Measurements from ENCODE around the gene ZSWIM3. TPM values are rescaled to one million over a fixed set of nuclear protein-coding genes. Genes with fewer than 3 reads are reported as not detected.

ZSWIM3 gene
- total and polyA plus RNA-seq, 2 of the 13 experiments (the other 11 are each of a cell fraction or from before 2014, with no cell fraction given), result 5.2 to 5.8 TPM

GRCh38 chr20:45859916-45860315, 2.5 kb downstream of the ZSWIM3 start:
- Histone ChIP-seq H3K4me3 (replicated peaks in 1 of 3; ENCODE audit: insufficient read depth in 1 of 3, low read depth in 2 of 3, low read length in 3 of 3) (no peak overlapping the region), H3K27me3 (ENCODE audit: control insufficient read depth in 1 of 2, insufficient read depth in 2 of 2, low read length in 2 of 2) (no peaks in the 10 kb centered on the region; a peak in 1 of 5 replicates), H4K20me1 (ENCODE audit: insufficient read depth, low read length) (no peaks in the 10 kb centered on the region), H3K4me2 (ENCODE audit: low read depth, low read length) (no peak overlapping the region), H3K9me3 (ENCODE audit: low read length) (no peaks in the 10 kb centered on the region), H3K4me1 (ENCODE audit: insufficient read depth, low read length) (peaks cover 79% of the 10 kb centered on the region), H2AFZ (ENCODE audit: low read length) (no peak overlapping the region), H3K79me2 (ENCODE audit: insufficient read depth, low read length) (peaks cover 4% of the 10 kb centered on the region), H3K27ac (ENCODE audit: extremely low read length, insufficient read depth, low read length) (no peak overlapping the region), H3K36me3 (replicated peaks in 1 of 2; ENCODE audit: control insufficient read depth in 1 of 2, insufficient read depth in 2 of 2, low read length in 2 of 2) (no peaks in the 10 kb centered on the region), H3K9ac (ENCODE audit: insufficient read depth, low read depth, low read length) (no peak overlapping the region)
- intact Hi-C loops (cut with micrococcal nuclease; ENCODE audit: unreplicated experiment), result no loop called here
- no peak for ATAC-seq
- CTCF ChIA-PET (ENCODE audit: low intra/inter-chr PET ratio, low total read pairs), result no interaction called here
- WGBS (ENCODE audit: low lambda C conversion rate), result 95% methylated on average over 5 of the region's 5 CpGs
- no peak for TF ChIP-seq SMARCE1 (IDR thresholded peaks at IDR 0.05; ENCODE audit: borderline replicate concordance)
- no peak for TF ChIP-seq MAFG (CRISPR knock-in tag; IDR thresholded peaks at IDR 0.05)
- BruUV-seq (replicated peaks), result no TSS peak
- in situ Hi-C loops (cut with HindIII; ENCODE audit: extremely low pct_ligation_motif_present, low pct_unique_long_range_greater_than_20kb), result no loop called here
- DNase-seq (ENCODE audit: low spot score), result no peak
- POLR2A ChIA-PET, result interaction anchor here (5.8 to 7.6 kb wide), 2 partner anchors 23 to 30 kb away, joined by 40 to 85 read pairs; partner anchors contain the start of genes CTSA, NEURL2 and ZSWIM1
- no peak for FAIRE-seq

- Histone ChIP-seq H3K4me2 (ENCODE audit: low read depth, low read length) (peak overlapping the region; percentile 40), H3K9me3 (ENCODE audit: low read length) (no peaks in the 10 kb centered on the region), H3K36me3 (replicated peaks in 1 of 2; ENCODE audit: control insufficient read depth in 1 of 2, insufficient read depth in 2 of 2, low read length in 2 of 2) (no peaks in the 10 kb centered on the region), H3K27ac (ENCODE audit: extremely low read length, insufficient read depth, low read length) (peak overlapping the region; percentile 27), H3K27me3 (ENCODE audit: control insufficient read depth in 1 of 2, insufficient read depth in 2 of 2, low read length in 2 of 2) (no peaks in the 10 kb centered on the region; a peak in 1 of 5 replicates), H3K79me2 (ENCODE audit: insufficient read depth, low read length) (peaks cover 4% of the 10 kb centered on the region), H3K9ac (ENCODE audit: insufficient read depth, low read depth, low read length) (no peak overlapping the region), H4K20me1 (ENCODE audit: insufficient read depth, low read length) (no peaks in the 10 kb centered on the region), H3K4me3 (replicated peaks in 1 of 3; ENCODE audit: insufficient read depth in 1 of 3, low read depth in 2 of 3, low read length in 3 of 3) (no peak overlapping the region), H2AFZ (ENCODE audit: low read length) (no peak overlapping the region), H3K4me1 (ENCODE audit: insufficient read depth, low read length) (peaks cover 85% of the 10 kb centered on the region)
- no peak for FAIRE-seq
- DNase-seq (ENCODE audit: low spot score), result no peak
- ChIA-PET POLR2A (interaction anchor here (1.2 to 7.6 kb wide), 5 partner anchors 22 to 69 kb away, joined by 3 to 85 read pairs (median 6); partner anchors contain the start of genes CTSA, DNTTIP1, NEURL2 and SNX21), CTCF (ENCODE audit: low intra/inter-chr PET ratio, low total read pairs) (no interaction called here)
- no peak for ATAC-seq
- TF ChIP-seq NFE2 (CRISPR knock-in tag; IDR thresholded peaks at IDR 0.05) (no peak), ZNF30 (CRISPR knock-in tag; IDR thresholded peaks at IDR 0.05) (no peak), ZNF878 (CRISPR knock-in tag; IDR thresholded peaks at IDR 0.05) (0 out of 2 replicates have a peak, but pooled peaks have one; percentile 47), DRAP1 (CRISPR knock-in tag; IDR thresholded peaks at IDR 0.05) (0 out of 2 replicates have a peak, but pooled peaks have one; percentile 7), FOSL2 (CRISPR knock-in tag; IDR thresholded peaks at IDR 0.05) (peak; percentile 49), BORCS8-MEF2B (CRISPR knock-in tag; IDR thresholded peaks at IDR 0.05) (no peak), RBAK (CRISPR knock-in tag; IDR thresholded peaks at IDR 0.05) (no peak), ELF1 (CRISPR knock-in tag; IDR thresholded peaks at IDR 0.05) (no peak), XRCC5 (optimal IDR thresholded peaks at IDR 0.05; ENCODE audit: low read length) (peak; percentile 5), HHEX (CRISPR knock-in tag; IDR thresholded peaks at IDR 0.05) (0 out of 2 replicates have a peak, but pooled peaks have one; percentile 5), GPBP1L1 (CRISPR knock-in tag; IDR thresholded peaks at IDR 0.05) (no peak)
- BruUV-seq (replicated peaks), result no TSS peak
- in situ Hi-C loops (cut with HindIII; ENCODE audit: extremely low pct_ligation_motif_present, low pct_unique_long_range_greater_than_20kb) (no loop called here), intact Hi-C loops (cut with micrococcal nuclease; ENCODE audit: unreplicated experiment) (no loop called here)
- whole genome bisulfite sequencing (ENCODE audit: low lambda C conversion rate), result 77% methylated on average over 7 of the region's 7 CpGs
These were observed 3.3 kb downstream of the ZSWIM3 start for GRCh38 chr20:45860560-45861220.

Measured in HepG2 (cell line).